Activated T-helper 1 cell treated with anti-CD3 and anti-CD28 coated beads, Interleukin-2, amount 50 U/mL, for 16 hours (primary cell): Measurements from ENCODE around the gene RIF1.
"Not testable (repeated sequence)": the region's sequence is repeated elsewhere in the genome, so short reads cannot be mapped to it uniquely, and the experiment has no call there.

Source experiments
- DNase-seq, 2 donors: peaks; one replicate each; pipeline ENCODE4 v3.0.0-alpha.2; 2020; ENCODE audit warnings: low read depth in 1 of 2, low spot score in 1 of 2

The RIF1 gene

GRCh38 chr2:151421681-151422080 is 12.0 kb downstream of the RIF1 start:
- DNase-seq: not testable (repeated sequence)

- no peak for DNase-seq
These were observed 13.3 kb downstream of the RIF1 start for GRCh38 chr2:151422917-151423439.

- DNase-seq: no peak
These were observed 14.1 kb downstream of the RIF1 start for GRCh38 chr2:151423760-151424159.

- DNase-seq: no peak
These were observed 27.9 kb downstream of the RIF1 start for GRCh38 chr2:151437630-151438029.

- DNase-seq: no peak
These were observed 28.8 kb downstream of the RIF1 start for GRCh38 chr2:151438506-151438905.

GRCh38 chr2:151439127-151439526 is 29.4 kb downstream of the RIF1 start:
- no peak for DNase-seq

GRCh38 chr2:151459358-151459757 is 49.7 kb downstream of the RIF1 start:
- DNase-seq: no peak

- no peak for DNase-seq
These were observed 56.1 kb downstream of the RIF1 start for GRCh38 chr2:151465771-151466170.

GRCh38 chr2:151470556-151470955 is 60.9 kb downstream of the RIF1 start:
- no peak for DNase-seq

- no peak for DNase-seq
These were observed 63.3 kb downstream of the RIF1 start for GRCh38 chr2:151472966-151473365.

- DNase-seq: no peak
These were observed 65.4 kb downstream of the RIF1 start for GRCh38 chr2:151475071-151475470.

GRCh38 chr2:151476287-151476686 is 66.6 kb downstream of the RIF1 start:
- no peak for DNase-seq

- no peak for DNase-seq
These were observed 68.3 kb downstream of the RIF1 start for GRCh38 chr2:151478011-151478410.

- DNase-seq: no peak
These were observed 72.0 kb downstream of the RIF1 start for GRCh38 chr2:151481744-151482143.

- no peak for DNase-seq
These were observed 72.5 kb downstream of the RIF1 start for GRCh38 chr2:151482171-151482725.

GRCh38 chr2:151483546-151483945 is 73.8 kb downstream of the RIF1 start:
- no peak for DNase-seq

- no peak for DNase-seq
These were observed 74.4 kb downstream of the RIF1 start for GRCh38 chr2:151484100-151484499.

GRCh38 chr2:151486053-151486452 is 76.4 kb downstream of the RIF1 start:
- DNase-seq: no peak

- no peak for DNase-seq
These were observed 80.6 kb downstream of the RIF1 start for GRCh38 chr2:151490276-151490675.

- no peak for DNase-seq
These were observed 81.8 kb downstream of the RIF1 start for GRCh38 chr2:151491496-151491895.

GRCh38 chr2:151498178-151498577 is 88.5 kb downstream of the RIF1 start:
- DNase-seq: no peak

- no peak for DNase-seq
These were observed 96.5 kb downstream of the RIF1 start for GRCh38 chr2:151506170-151506569.

GRCh38 chr2:151508519-151508918 is 98.8 kb downstream of the RIF1 start:
- DNase-seq: no peak
